K562 (cell line): ENCODE results near the gene HPCA. TPM values are rescaled to one million over a fixed set of nuclear protein-coding genes. Genes with fewer than 3 reads are reported as not detected.

Experiments
- ATF2 ChIP-seq: sonication (generic); formaldehyde crosslinking; IDR thresholded peaks from 2 replicates; pipeline ENCODE4 v1.8.1; 2022; ENCODE audit warnings: missing genetic modification reagents
- BHLHE40 ChIP-seq: IDR thresholded peaks from 2 replicates; pipeline ENCODE4 v1.6.1; 2011; ENCODE audit warnings: low read length, improper control_type of control experiment
- EP300 ChIP-seq: IDR thresholded peaks from 2 replicates; pipeline ENCODE4 v1.6.1; 2012; ENCODE audit warnings: low read length, improper control_type of control experiment
- ETV1 ChIP-seq: fragments of 450-650 bp; conservative IDR thresholded peaks from 2 replicates; pipeline ENCODE4 v1.6.1; 2016; ENCODE audit warnings: missing genetic modification characterization, control low read depth, low read depth, missing compliant biosample characterization
- FOXM1 ChIP-seq, 2 experiments: fragments of 450-650 bp in 1 of 2; sonication (generic) in 1 of 2; formaldehyde crosslinking in 1 of 2; IDR thresholded peaks; 2 replicates each; pipeline versions ENCODE4 v1.6.1 to v1.9.0; 2017 to 2022; ENCODE audit warnings: low read depth in 2 of 2, mild to moderate bottlenecking in 2 of 2, missing genetic modification reagents in 1 of 2, moderate library complexity in 1 of 2
- FOXP1 ChIP-seq: sonication (generic); formaldehyde crosslinking; IDR thresholded peaks from 2 replicates; pipeline ENCODE4 v1.8.0; 2022; ENCODE audit warnings: mild to moderate bottlenecking, missing genetic modification reagents
- HMG20A ChIP-seq: fragments of 450-650 bp; formaldehyde crosslinking; conservative IDR thresholded peaks from 2 replicates; pipeline ENCODE4 v1.4.0; 2020; ENCODE audit warnings: mild to moderate bottlenecking, mixed read lengths
- NFE2L1 ChIP-seq: fragments of 450-650 bp; IDR thresholded peaks from 2 replicates; pipeline ENCODE4 v1.6.1; 2016; ENCODE audit warnings: missing genetic modification characterization, low read depth, mild to moderate bottlenecking, missing compliant biosample characterization, moderate library complexity, borderline replicate concordance
- POLR2B ChIP-seq: fragments of 450-650 bp; IDR thresholded peaks from 2 replicates; pipeline ENCODE4 v1.6.1; 2018; ENCODE audit warnings: low read depth; ENCODE audit not compliant: partially characterized antibody
- RBFOX2 ChIP-seq: fragments of 200-400 bp; formaldehyde crosslinking; IDR thresholded peaks from 2 replicates; pipeline ENCODE4 v1.6.1; 2017; ENCODE audit warnings: low read depth, mild to moderate bottlenecking, low read length, moderate library complexity
- SIN3A ChIP-seq, 2 experiments: fragments of 150-350 bp in 1 of 2; IDR thresholded peaks; 2 replicates each; pipeline ENCODE4 v1.6.1; 2011 to 2016; ENCODE audit warnings: borderline replicate concordance in 2 of 2, low read depth in 2 of 2, low read length in 2 of 2, mild to moderate bottlenecking in 2 of 2, moderate library complexity in 2 of 2; ENCODE audit not compliant: control insufficient read depth in 1 of 2
- SMARCE1 ChIP-seq: fragments of 450-650 bp; IDR thresholded peaks from 2 replicates; pipeline ENCODE4 v1.7.1; 2016; ENCODE audit warnings: mild to moderate bottlenecking
- SRSF3 ChIP-seq: fragments of 200-400 bp; formaldehyde crosslinking; IDR thresholded peaks from 2 replicates; pipeline ENCODE4 v1.6.1; 2016; ENCODE audit warnings: mild to moderate bottlenecking, low read length, moderate library complexity; ENCODE audit not compliant: insufficient read depth
- YY1 ChIP-seq, 3 experiments: IDR thresholded peaks; 2 replicates each; pipeline ENCODE4 v1.6.1; 2011; ENCODE audit warnings: low read length in 2 of 3, mild to moderate bottlenecking in 2 of 3, moderate library complexity in 2 of 3, borderline replicate concordance in 1 of 3, control low read depth in 1 of 3, low read depth in 1 of 3; ENCODE audit not compliant: insufficient read depth in 3 of 3, insufficient replicate concordance in 2 of 3, control insufficient read depth in 1 of 3, insufficient read length in 1 of 3; ENCODE audit errors: extremely low read depth in 1 of 3
- ZBTB26 ChIP-seq: fragments of 450-650 bp; formaldehyde crosslinking; IDR thresholded peaks from 2 replicates; pipeline ENCODE4 v1.4.0; 2022; ENCODE audit warnings: missing genetic modification characterization
- ZNF197 ChIP-seq: fragments of 200-800 bp; sonication (Bioruptor generic); IDR thresholded peaks from 2 replicates; pipeline ENCODE4 v1.6.1; 2016; ENCODE audit warnings: low read depth, missing genetic modification characterization, missing compliant biosample characterization
- ZNF395 ChIP-seq: fragments of 200-800 bp; sonication (Bioruptor generic); IDR thresholded peaks from 2 replicates; pipeline ENCODE4 v1.6.1; 2017; ENCODE audit warnings: missing genetic modification characterization, missing compliant biosample characterization
- ZNF449 ChIP-seq: fragments of 250-450 bp; sonication (Bioruptor Pico); IDR thresholded peaks from 2 replicates; pipeline ENCODE4 v1.8.0; 2022; ENCODE audit warnings: moderate library complexity, mild to moderate bottlenecking, inconsistent platforms
- polyA plus RNA-seq, 8 experiments: library from polyadenylated mRNA; depleted of rRNA in 4 of 8; stranded (reverse) in 5 of 8; unstranded in 3 of 8; fragments of >200 nt; fragmentation: Nextera tagmentation in 2 of 8; fragmentation: Illumina TruSeq in 1 of 8; extraction: Ambion mirVana in 2 of 8; extraction: Trizol in 1 of 8; gene quantifications; 2 replicates each; pipeline versions ENCODE4 v1.2.1 to v1.2.3, GENCODE V29; 2011 to 2014; ENCODE audit warnings: inconsistent platforms in 1 of 8, missing spikeins in 1 of 8
- total RNA-seq, 7 experiments: library from RNA; depleted of rRNA in 6 of 7; stranded (reverse); fragments of >200 nt in 6 of 7; fragmentation: Illumina TruSeq in 2 of 7; extraction: Trizol in 2 of 7; gene quantifications; 2 replicates each; pipeline versions ENCODE4 v1.2.1 to v1.2.3, GENCODE V29; 2011 to 2021; ENCODE audit warnings: low replicate concordance in 1 of 7

HPCA gene
- total and polyA plus RNA-seq, 9 of the 15 experiments (the other 6 are each of a cell fraction or from before 2014, with no cell fraction given): not detected

GRCh38 chr1:32892368-32893197 lies 6.3 kb downstream of the HPCA start (continued):
- TF ChIP-seq BHLHE40 (peak; percentile 39), POLR2B (no peak), HMG20A (CRISPR knock-in tag) (no peak), YY1 (IDR thresholded peaks at IDR 0.05; ENCODE audit: borderline replicate concordance in 1 of 3, control insufficient read depth in 1 of 3, extremely low read depth in 1 of 3, insufficient read depth in 3 of 3, insufficient read length in 1 of 3, insufficient replicate concordance in 2 of 3, low read depth in 1 of 3, low read length in 2 of 3) (peak in 1 of 3 experiments; percentile 8), FOXP1 (CRISPR knock-in tag) (0 out of 2 replicates have a peak, but pooled peaks have one; percentile 19), ZBTB26 (CRISPR knock-in tag) (no peak), EP300 (no peak), FOXM1 (IDR thresholded peaks at IDR 0.05; ENCODE audit: low read depth) (no peak), FOXM1 (CRISPR knock-in tag; IDR thresholded peaks at IDR 0.05; ENCODE audit: low read depth) (no peak), RBFOX2 (peak; percentile 24; the same call in 1 of the 2 replicates), SRSF3 (no peak), SIN3A (IDR thresholded peaks at IDR 0.05; ENCODE audit: borderline replicate concordance in 2 of 2, control insufficient read depth in 1 of 2, low read depth in 2 of 2, low read length in 2 of 2) (no peak), ATF2 (CRISPR knock-in tag) (no peak), ZNF395 (CRISPR knock-in tag) (0 out of 2 replicates have a peak, but pooled peaks have one; percentile 55), ZNF449 (CRISPR knock-in tag) (no peak), SMARCE1 (no peak), ZNF197 (no peak), NFE2L1 (tag) (no peak), ETV1 (tag) (no peak)
